BE2C (cell line): Measurements from ENCODE around the gene PRKCZ.
A peak's percentile ranks its signal among the peaks of the same experiment; 100 is the strongest.

Experiments used
- DNase-seq: peaks from one replicate; pipeline ENCODE4 v3.0.0-alpha.2; 2020
- H3K27me3 ChIP-seq: fragments of 250-450 bp; sonication (Bioruptor Pico); 2 replicates; pipeline ENCODE4 v1.5.1; 2020; ENCODE audit warnings: mild to moderate bottlenecking
- H3K36me3 ChIP-seq: fragments of 250-450 bp; sonication (Bioruptor Pico); 2 replicates; pipeline ENCODE4 v1.5.1; 2020; ENCODE audit warnings: mild to moderate bottlenecking
- H3K4me1 ChIP-seq: fragments of 250-450 bp; sonication (Bioruptor Pico); 2 replicates; pipeline ENCODE4 v1.5.1; 2020
- H3K4me3 ChIP-seq: 2 replicates; pipeline ENCODE4 v1.5.1; 2011; ENCODE audit warnings: low read depth, low read length
- H3K9me3 ChIP-seq: fragments of 250-450 bp; sonication (Bioruptor Pico); 2 replicates; pipeline ENCODE4 v1.5.1; 2020
- TF ChIP-seq, protein P1 (sequence below): IDR thresholded peaks from 2 replicates; pipeline ENCODE4 v1.5.1; 2012; ENCODE audit warnings: mild to moderate bottlenecking, low read depth, low read length

Gene PRKCZ

DNA sequence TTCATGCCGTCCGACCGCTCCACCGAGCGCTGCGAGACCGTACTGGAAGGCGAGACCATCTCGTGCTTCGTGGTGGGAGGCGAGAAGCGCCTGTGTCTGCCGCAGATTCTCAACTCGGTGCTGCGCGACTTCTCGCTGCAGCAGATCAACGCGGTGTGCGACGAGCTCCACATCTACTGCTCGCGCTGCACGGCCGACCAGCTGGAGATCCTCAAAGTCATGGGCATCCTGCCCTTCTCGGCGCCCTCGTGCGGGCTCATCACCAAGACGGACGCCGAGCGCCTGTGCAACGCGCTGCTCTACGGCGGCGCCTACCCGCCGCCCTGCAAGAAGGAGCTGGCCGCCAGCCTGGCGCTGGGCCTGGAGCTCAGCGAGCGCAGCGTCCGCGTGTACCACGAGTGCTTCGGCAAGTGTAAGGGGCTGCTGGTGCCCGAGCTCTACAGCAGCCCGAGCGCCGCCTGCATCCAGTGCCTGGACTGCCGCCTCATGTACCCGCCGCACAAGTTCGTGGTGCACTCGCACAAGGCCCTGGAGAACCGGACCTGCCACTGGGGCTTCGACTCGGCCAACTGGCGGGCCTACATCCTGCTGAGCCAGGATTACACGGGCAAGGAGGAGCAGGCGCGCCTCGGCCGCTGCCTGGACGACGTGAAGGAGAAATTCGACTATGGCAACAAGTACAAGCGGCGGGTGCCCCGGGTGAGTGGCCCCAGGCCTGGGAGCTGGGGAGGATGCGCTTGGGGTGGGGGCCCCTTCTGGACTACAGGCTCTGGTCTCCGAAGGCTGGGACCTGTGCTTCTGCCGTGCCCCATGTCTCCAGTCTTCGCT is 179.0 kb downstream of the PRKCZ start:
- Histone ChIP-seq H3K4me3 (peak overlapping the region; percentile 71), H3K4me1 (no peaks in the 10 kb centered on the region; the same call in 1 of the 2 replicates), H3K36me3 (no peaks in the 10 kb centered on the region), H3K9me3 (no peaks in the 10 kb centered on the region), H3K27me3 (no peaks in the 10 kb centered on the region)
- peak; percentile 55 for DNase-seq
- TF ChIP-seq, protein P1, sequence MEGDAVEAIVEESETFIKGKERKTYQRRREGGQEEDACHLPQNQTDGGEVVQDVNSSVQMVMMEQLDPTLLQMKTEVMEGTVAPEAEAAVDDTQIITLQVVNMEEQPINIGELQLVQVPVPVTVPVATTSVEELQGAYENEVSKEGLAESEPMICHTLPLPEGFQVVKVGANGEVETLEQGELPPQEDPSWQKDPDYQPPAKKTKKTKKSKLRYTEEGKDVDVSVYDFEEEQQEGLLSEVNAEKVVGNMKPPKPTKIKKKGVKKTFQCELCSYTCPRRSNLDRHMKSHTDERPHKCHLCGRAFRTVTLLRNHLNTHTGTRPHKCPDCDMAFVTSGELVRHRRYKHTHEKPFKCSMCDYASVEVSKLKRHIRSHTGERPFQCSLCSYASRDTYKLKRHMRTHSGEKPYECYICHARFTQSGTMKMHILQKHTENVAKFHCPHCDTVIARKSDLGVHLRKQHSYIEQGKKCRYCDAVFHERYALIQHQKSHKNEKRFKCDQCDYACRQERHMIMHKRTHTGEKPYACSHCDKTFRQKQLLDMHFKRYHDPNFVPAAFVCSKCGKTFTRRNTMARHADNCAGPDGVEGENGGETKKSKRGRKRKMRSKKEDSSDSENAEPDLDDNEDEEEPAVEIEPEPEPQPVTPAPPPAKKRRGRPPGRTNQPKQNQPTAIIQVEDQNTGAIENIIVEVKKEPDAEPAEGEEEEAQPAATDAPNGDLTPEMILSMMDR: no peak

DNA sequence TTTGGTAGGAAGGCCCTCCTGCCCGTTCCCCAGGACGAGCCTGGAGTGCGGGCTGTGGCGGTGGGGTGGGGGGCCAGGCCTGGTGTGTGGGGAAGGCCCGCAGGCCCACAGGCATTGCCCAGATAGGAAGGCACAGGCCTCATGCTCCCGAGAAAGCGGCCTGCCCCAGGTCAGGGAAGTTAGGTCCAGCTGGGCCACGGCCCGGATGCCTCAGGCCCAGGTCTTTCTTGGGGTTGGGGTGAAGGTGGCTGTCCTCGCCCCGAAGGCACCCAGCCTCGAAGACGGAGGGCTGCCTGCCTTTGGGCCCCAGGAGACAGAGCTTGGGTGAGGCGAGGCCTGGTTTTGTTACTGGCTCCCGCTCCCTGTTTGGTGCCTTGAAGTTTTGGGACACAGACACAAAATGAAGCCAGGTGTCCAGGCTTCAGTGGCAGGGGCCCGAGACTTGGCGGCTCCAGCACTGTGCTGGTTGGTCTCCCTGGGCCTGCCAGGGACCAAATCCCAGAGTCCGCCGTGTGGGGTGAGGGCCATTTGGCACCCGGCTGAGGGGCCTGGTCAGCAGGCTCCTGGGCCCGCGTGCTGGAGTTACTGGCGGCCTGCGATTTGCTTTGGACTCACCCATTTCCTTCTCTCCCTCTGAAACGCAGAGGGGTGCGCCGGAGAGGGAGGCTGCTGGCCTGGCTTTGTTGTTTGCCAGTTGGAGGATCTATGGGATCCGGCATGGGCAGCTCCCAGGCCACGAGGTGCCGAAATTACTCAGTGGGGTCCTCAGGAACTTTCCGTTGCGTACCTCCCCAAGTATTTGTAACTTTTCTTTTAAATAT is 179.9 kb downstream of the PRKCZ start:
- Histone ChIP-seq H3K27me3 (no peaks in the 10 kb centered on the region), H3K9me3 (no peaks in the 10 kb centered on the region), H3K4me1 (no peaks in the 10 kb centered on the region; the same call in 1 of the 2 replicates), H3K36me3 (no peaks in the 10 kb centered on the region), H3K4me3 (peak overlapping the region; percentile 71)
- DNase-seq: no peak
- TF ChIP-seq, protein P1: no peak

DNA sequence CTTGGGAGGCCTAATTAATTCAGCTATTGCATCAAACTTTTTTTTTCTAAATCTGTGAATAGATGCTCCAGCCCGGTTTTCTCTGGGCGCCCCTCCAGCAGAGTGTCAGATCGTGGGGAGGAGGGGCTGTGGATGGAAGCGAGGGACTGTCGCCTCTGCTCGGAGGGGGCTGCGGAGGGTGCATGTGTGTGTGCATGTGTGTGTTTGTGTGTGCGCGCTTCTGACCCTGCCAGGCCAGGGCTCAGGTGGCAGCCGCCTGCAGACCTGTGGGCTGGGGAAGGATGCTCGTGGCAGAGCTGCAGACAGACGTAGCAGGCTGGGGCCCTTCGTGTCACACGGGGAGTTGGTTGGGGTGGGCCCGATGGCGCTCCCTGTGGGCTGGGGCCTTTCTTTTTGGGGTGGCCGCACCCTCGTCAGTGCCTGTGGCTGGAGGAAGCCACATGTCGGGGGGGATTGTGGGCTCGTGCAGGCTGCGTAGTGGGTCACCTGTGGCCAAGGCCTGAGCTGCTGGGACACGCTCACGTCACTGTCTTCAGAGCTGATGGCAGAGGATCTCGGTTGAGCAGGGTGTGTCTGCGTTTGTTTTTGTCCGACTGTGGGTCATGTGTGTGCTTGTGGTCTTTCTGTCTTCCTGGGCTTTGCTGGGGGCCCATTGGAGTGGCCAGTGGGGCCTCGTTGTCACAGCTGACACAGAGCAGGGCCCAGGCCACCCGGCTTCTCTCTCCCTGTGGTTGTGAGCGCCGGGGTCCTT is 180.7 kb downstream of the PRKCZ start:
- Histone ChIP-seq H3K36me3 (no peaks in the 10 kb centered on the region), H3K27me3 (no peaks in the 10 kb centered on the region), H3K4me1 (no peaks in the 10 kb centered on the region; the same call in 1 of the 2 replicates), H3K4me3 (peak overlapping the region; percentile 71), H3K9me3 (no peaks in the 10 kb centered on the region)
- TF ChIP-seq, protein P1: no peak
- no peak for DNase-seq

DNA sequence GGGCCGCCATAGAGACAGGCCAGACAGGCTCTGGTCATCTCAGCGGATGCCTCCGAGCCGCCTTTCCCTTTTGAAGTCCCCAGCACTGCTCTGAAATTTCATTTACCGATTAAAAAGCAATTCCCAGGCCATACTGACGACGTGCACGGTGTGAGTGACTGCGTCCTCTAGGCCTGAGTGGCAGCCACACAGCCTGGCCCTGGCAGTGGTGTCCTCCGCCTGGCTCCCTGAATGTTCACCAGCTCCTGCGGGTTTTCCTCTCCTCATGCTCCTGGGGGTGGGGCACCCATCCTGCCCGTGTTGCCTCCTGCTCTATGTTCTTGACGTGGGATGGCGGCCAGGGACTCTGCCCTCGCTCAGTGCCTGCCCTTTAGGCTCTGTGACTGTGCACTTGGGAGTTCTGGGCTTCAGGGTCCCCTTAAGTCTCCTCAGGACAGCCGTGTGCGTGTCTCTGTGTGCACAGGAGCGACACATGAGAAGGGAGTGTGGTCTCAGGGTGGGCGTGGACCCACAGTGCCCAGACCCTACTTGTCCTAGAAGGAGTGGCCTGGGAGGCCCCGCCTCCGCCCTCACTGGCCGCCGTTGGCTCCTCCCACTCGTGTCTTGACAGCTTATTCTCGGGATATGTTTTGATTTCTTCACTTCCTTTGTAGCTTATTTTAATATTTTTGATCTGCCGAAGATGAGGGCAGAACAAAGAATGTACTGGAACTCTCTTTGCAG is 181.5 kb downstream of the PRKCZ start:
- Histone ChIP-seq H3K27me3 (no peaks in the 10 kb centered on the region), H3K9me3 (no peaks in the 10 kb centered on the region), H3K36me3 (no peaks in the 10 kb centered on the region), H3K4me3 (peak overlapping the region; percentile 71), H3K4me1 (no peaks in the 10 kb centered on the region; the same call in 1 of the 2 replicates)
- peak; percentile 76 for DNase-seq
- TF ChIP-seq, protein P1: no peak

DNA sequence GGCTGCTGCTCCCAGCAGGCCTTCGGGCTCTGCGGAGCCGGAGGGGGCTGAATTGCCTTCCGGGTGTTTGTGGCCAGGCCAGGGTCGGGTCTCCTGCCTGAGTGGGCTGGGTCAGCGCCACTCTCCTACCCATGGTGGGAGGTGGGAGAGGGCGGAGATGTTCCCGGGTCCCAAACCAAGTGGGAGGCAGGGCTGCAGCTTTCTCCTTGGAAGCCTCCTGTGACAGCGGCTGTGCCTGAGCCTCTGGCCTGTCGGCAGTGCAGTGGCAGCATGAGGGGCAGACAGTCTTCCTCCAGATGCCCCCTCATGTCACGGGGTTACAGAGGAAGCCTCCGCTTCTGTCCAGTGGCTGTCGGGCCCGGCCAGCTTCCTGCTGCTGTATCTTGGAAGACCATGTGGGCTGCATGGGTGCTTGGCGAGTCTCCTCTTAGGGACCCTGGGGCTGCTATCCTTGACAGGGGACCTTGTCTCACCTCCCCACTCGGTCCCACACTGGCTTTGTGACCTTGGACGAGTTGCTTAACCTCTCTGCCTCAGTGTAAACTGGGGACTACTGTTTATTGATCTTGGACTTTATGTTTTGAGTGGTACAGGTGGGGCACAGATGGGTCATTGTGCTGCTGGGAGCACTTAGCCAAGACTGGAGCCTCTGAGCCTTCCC is 182.2 kb downstream of the PRKCZ start:
- TF ChIP-seq, protein P1: no peak
- H3K36me3 ChIP-seq: no peaks in the 10 kb centered on the region
- no peaks in the 10 kb centered on the region for H3K27me3 ChIP-seq
- DNase-seq: no peak
- no peaks in the 10 kb centered on the region; the same call in 1 of the 2 replicates for H3K4me1 ChIP-seq
- H3K9me3 ChIP-seq: no peaks in the 10 kb centered on the region
- peak overlapping the region; percentile 71; the same call in 1 of the 2 replicates for H3K4me3 ChIP-seq
